Testis (tissue), 2 donors: ENCODE data around the gene GPC1.

Experiments used
- CTCF ChIP-seq, 3 experiments: fragments of 450-650 bp in 2 of 3; fragments of 200-600 bp in 1 of 3; sonication (generic) in 1 of 3; IDR thresholded peaks; one replicate each; pipeline ENCODE4 v1.5.1; 2016 to 2019; ENCODE audit warnings: antibody characterized with exemption in 3 of 3, mild to moderate bottlenecking in 2 of 3, moderate library complexity in 1 of 3
- POLR2A ChIP-seq: fragments of 450-650 bp; IDR thresholded peaks from one replicate; pipeline ENCODE4 v1.6.1; 2017; ENCODE audit warnings: antibody characterized with exemption, mild to moderate bottlenecking, moderate library complexity

- TF ChIP-seq CTCF (IDR thresholded peaks at IDR 0.05) (no peak), POLR2A (no peak)
These were observed 22.8 kb downstream of the GPC1 start for GRCh38 chr2:240458044-240458899.
